GM21723 (cell line): Measurements from ENCODE around the gene HABP2.

Experiments
- ATAC-seq: cut with Tn5 transposase; IDR thresholded peaks from one replicate; pipeline ENCODE4 v1.9.1; 2021; ENCODE audit warnings: mild to moderate bottlenecking, moderate library complexity; ENCODE audit not compliant: unreplicated experiment

The HABP2 gene

DNA sequence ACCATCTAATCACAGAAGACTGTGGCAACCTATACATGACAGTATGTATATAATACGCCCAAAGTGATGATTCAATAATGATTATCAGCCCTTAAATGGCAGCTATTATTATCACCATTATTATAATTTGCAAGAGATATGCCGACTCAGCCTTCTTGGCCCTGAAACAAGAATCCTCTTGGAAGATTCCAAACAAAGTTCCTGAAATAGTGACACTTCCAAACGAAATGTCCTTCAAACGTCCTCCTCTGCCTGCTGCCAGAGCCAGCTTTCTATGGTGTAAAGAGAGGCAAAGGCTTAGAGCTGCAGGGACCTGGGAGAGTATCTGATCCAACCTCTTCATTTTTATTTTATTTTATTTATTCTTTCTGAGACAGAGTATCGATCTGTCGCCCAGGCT lies 75.0 kb downstream of the HABP2 start:
- ATAC-seq, result no peak

GRCh38 chr10:113628607-113629153 lies 75.8 kb downstream of the HABP2 start:
- no peak for ATAC-seq

DNA sequence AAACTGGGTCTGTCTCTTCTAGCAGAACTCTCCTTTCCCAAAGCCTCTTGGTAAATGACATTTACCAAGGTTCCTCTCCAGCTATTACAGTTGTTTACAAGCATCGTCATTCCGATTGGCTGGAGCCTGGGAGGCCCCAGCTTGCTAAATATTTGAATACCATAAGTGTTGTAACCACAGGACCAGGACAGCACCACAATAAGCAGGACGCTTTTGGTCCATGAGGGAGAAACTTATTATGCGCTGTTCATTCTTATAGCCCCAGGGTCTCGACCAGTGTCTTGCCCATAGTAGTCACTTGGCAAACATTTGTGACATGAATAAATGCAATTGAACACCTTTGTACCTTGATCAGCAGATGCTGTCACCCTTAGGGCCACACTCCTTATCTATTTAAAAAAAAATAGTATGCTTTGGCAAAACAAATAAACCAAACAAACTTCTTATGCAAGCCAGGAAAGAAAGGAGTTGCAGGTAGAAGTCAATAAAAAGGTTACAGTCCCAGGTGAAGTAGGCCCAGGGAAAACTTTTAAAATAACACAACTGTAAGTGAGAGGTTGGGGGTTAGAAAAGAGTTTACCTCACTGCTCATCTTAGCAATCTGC lies 78.2 kb downstream of the HABP2 start:
- no peak for ATAC-seq

- no peak for ATAC-seq
Measured at GRCh38 chr10:113631684-113632367, 79.0 kb downstream of the HABP2 start.
